ENCODE results near the gene CHP1. TPM values are rescaled to one million over a fixed set of nuclear protein-coding genes. Genes with fewer than 3 reads are reported as not detected.

Gene CHP1
- total and polyA plus RNA-seq, 9 of the 15 experiments (the other 6 are each of a cell fraction or from before 2014, with no cell fraction given): 31.7 to 83.4 (median 67.6) TPM

DNA sequence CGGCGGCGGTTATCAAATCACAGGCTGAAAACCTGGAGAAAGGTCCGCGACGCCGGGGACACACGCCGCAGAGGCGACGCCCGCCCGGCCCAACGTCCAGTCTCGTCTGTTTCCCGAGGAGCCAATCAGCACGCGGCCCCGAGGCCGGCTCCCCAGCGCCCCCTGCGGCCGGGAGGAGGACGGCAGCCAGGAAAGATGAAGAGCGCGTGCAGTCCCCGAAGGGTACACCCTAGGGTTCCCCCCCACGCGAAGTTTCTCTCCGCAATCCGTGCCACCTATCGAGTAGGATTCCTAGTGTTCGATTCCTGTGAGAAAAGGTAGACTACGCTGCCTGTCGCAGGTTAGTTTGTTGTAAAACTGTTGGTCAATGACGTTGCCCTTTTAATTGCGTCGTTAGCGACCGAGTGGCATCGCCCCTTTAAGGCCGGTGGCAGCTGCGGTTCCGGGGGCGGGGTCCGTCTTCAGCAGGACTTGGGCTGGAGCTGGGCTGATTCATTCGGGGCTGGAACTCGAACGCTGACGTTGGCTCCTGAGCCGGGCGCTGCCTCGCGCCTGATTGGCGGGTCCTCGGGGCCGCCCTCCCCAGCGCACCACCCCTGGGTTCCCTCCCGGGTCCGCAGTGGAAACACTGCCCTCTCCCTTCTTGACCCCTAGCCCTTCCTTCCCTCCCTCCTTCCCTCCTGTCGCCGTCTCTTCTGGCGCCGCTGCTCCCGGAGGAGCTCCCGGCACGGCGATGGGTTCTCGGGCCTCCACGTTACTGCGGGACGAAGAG lies at the start of gene CHP1, which contains the start of gene EXD1 (continued):
- TF ChIP-seq TEAD4 (IDR thresholded peaks at IDR 0.05; ENCODE audit: low read length) (peak; percentile 50; the same call in 1 of the 2 replicates), TEAD4 (CRISPR knock-in tag; IDR thresholded peaks at IDR 0.05; ENCODE audit: borderline replicate concordance) (peak; percentile 38; the same call in 1 of the 2 replicates), ETV1 (tag; conservative IDR thresholded peaks at IDR 0.05; ENCODE audit: low read depth) (peak; percentile 51; the same call in 1 of the 2 replicates), LARP7 (IDR thresholded peaks at IDR 0.05) (peak; percentile 61; the same call in 1 of the 2 replicates), DMBX1 (CRISPR knock-in tag; IDR thresholded peaks at IDR 0.05; ENCODE audit: borderline replicate concordance) (peak; percentile 77), HDGF (IDR thresholded peaks at IDR 0.05) (no peak), ZNF79 (CRISPR knock-in tag; IDR thresholded peaks at IDR 0.05; ENCODE audit: low read depth) (no peak)
- TF ChIP-seq, protein P1, sequence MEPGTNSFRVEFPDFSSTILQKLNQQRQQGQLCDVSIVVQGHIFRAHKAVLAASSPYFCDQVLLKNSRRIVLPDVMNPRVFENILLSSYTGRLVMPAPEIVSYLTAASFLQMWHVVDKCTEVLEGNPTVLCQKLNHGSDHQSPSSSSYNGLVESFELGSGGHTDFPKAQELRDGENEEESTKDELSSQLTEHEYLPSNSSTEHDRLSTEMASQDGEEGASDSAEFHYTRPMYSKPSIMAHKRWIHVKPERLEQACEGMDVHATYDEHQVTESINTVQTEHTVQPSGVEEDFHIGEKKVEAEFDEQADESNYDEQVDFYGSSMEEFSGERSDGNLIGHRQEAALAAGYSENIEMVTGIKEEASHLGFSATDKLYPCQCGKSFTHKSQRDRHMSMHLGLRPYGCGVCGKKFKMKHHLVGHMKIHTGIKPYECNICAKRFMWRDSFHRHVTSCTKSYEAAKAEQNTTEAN (CRISPR knock-in tag; IDR thresholded peaks at IDR 0.05): peak; percentile 92
- TF ChIP-seq, protein P2, sequence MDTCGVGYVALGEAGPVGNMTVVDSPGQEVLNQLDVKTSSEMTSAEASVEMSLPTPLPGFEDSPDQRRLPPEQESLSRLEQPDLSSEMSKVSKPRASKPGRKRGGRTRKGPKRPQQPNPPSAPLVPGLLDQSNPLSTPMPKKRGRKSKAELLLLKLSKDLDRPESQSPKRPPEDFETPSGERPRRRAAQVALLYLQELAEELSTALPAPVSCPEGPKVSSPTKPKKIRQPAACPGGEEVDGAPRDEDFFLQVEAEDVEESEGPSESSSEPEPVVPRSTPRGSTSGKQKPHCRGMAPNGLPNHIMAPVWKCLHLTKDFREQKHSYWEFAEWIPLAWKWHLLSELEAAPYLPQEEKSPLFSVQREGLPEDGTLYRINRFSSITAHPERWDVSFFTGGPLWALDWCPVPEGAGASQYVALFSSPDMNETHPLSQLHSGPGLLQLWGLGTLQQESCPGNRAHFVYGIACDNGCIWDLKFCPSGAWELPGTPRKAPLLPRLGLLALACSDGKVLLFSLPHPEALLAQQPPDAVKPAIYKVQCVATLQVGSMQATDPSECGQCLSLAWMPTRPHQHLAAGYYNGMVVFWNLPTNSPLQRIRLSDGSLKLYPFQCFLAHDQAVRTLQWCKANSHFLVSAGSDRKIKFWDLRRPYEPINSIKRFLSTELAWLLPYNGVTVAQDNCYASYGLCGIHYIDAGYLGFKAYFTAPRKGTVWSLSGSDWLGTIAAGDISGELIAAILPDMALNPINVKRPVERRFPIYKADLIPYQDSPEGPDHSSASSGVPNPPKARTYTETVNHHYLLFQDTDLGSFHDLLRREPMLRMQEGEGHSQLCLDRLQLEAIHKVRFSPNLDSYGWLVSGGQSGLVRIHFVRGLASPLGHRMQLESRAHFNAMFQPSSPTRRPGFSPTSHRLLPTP (IDR thresholded peaks at IDR 0.05; ENCODE audit: borderline replicate concordance, extremely low read depth, insufficient read length): no peak
- TF ChIP-seq, protein P3, sequence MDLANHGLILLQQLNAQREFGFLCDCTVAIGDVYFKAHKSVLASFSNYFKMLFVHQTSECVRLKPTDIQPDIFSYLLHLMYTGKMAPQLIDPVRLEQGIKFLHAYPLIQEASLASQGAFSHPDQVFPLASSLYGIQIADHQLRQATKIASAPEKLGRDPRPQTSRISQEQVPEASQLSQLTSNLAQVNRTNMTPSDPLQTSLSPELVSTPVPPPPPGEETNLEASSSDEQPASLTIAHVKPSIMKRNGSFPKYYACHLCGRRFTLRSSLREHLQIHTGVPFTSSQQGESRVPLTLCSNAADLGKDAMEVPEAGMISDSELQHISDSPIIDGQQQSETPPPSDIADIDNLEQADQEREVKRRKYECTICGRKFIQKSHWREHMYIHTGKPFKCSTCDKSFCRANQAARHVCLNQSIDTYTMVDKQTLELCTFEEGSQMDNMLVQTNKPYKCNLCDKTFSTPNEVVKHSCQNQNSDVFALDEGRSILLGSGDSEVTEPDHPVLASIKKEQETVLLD (IDR thresholded peaks at IDR 0.05): peak; percentile 68
- TF ChIP-seq, protein P4, sequence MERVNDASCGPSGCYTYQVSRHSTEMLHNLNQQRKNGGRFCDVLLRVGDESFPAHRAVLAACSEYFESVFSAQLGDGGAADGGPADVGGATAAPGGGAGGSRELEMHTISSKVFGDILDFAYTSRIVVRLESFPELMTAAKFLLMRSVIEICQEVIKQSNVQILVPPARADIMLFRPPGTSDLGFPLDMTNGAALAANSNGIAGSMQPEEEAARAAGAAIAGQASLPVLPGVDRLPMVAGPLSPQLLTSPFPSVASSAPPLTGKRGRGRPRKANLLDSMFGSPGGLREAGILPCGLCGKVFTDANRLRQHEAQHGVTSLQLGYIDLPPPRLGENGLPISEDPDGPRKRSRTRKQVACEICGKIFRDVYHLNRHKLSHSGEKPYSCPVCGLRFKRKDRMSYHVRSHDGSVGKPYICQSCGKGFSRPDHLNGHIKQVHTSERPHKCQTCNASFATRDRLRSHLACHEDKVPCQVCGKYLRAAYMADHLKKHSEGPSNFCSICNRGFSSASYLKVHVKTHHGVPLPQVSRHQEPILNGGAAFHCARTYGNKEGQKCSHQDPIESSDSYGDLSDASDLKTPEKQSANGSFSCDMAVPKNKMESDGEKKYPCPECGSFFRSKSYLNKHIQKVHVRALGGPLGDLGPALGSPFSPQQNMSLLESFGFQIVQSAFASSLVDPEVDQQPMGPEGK (CRISPR knock-in tag; IDR thresholded peaks at IDR 0.05; ENCODE audit: borderline replicate concordance): no peak
- TF ChIP-seq, protein P5, sequence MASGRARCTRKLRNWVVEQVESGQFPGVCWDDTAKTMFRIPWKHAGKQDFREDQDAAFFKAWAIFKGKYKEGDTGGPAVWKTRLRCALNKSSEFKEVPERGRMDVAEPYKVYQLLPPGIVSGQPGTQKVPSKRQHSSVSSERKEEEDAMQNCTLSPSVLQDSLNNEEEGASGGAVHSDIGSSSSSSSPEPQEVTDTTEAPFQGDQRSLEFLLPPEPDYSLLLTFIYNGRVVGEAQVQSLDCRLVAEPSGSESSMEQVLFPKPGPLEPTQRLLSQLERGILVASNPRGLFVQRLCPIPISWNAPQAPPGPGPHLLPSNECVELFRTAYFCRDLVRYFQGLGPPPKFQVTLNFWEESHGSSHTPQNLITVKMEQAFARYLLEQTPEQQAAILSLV (tag; IDR thresholded peaks at IDR 0.05): no peak
- TF ChIP-seq, protein P6, sequence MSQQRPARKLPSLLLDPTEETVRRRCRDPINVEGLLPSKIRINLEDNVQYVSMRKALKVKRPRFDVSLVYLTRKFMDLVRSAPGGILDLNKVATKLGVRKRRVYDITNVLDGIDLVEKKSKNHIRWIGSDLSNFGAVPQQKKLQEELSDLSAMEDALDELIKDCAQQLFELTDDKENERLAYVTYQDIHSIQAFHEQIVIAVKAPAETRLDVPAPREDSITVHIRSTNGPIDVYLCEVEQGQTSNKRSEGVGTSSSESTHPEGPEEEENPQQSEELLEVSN (IDR thresholded peaks at IDR 0.05; ENCODE audit: borderline replicate concordance in 1 of 2, extremely low read depth in 1 of 2, insufficient read depth in 1 of 2, insufficient read length in 1 of 2, low read depth in 1 of 2, low read length in 1 of 2, poor library complexity in 1 of 2, severe bottlenecking in 1 of 2): peak; percentile 99

Measured in K562 (cell line).